HepG2 (cell line): ENCODE measurements around the gene ASTN2. TPM values are rescaled to one million over a fixed set of nuclear protein-coding genes. Genes with fewer than 3 reads are reported as not detected.

Source experiments
- ATAC-seq: fragments of 200-7000 bp; cut with Tn5 transposase; 3 replicates; pipeline ENCODE4 v1.9.1; 2020; ENCODE audit warnings: mild to moderate bottlenecking, moderate library complexity
- BruUV-seq: library from RNA; stranded (reverse); fragments of 400-500 nt; replicated peaks from 2 replicates; lab custom pipeline; 2021; lab: Mats Ljungman, UMichigan
- CTCF ChIA-PET: fragments of 300-600 bp; formaldehyde crosslinking; extraction: SDS; loops from one replicate; lab custom pipeline; 2021; ENCODE audit warnings: low total read pairs, inconsistent platforms, low intra/inter-chr PET ratio; lab: Yijun Ruan, JAX
- POLR2A ChIA-PET: fragments of 350-600 bp; sonication (Branson Sonifier 250); formaldehyde crosslinking; loops from one replicate; lab custom pipeline; 2020; ENCODE audit warnings: antibody characterized with exemption, inconsistent platforms; lab: Yijun Ruan, JAX
- DNase-seq: peaks from one replicate; pipeline ENCODE4 v3.0.0-alpha.2; 2015; ENCODE audit warnings: low spot score
- FAIRE-seq: peaks from 3 replicates; lab custom pipeline; 2011; peaks lifted over from hg19 to GRCh38; lab: Jason Lieb, UNC
- H2AFZ ChIP-seq: one replicate; pipeline ENCODE4 v1.6.1; 2011; ENCODE audit warnings: low read length, inconsistent platforms
- H3K27ac ChIP-seq: fragments of 300-600 bp; 3 replicates; pipeline ENCODE4 v1.8.0; 2011; ENCODE audit warnings: mixed run types, mild to moderate bottlenecking, mixed read lengths, low read length, inconsistent platforms; ENCODE audit not compliant: insufficient read depth; ENCODE audit errors: extremely low read length
- H3K27me3 ChIP-seq, 2 experiments: fragments of 200-600 bp in 1 of 2; 2 replicates in 1 of 2; 3 replicates in 1 of 2; pipeline versions ENCODE4 v1.6.0 to v1.8.0; 2011; ENCODE audit warnings: low read length in 2 of 2, mild to moderate bottlenecking in 2 of 2, moderate library complexity in 2 of 2, inconsistent platforms in 1 of 2; ENCODE audit not compliant: insufficient read depth in 2 of 2, control insufficient read depth in 1 of 2
- H3K36me3 ChIP-seq, 2 experiments: fragments of 200-600 bp in 1 of 2; replicated peaks in 1 of 2; 2 replicates in 1 of 2; 3 replicates in 1 of 2; pipeline versions ENCODE4 v1.5.1 to v1.8.0; 2011; ENCODE audit warnings: low read length in 2 of 2, inconsistent platforms in 1 of 2; ENCODE audit not compliant: insufficient read depth in 2 of 2, control insufficient read depth in 1 of 2
- H3K4me1 ChIP-seq: 2 replicates; pipeline ENCODE4 v1.5.1; 2012; ENCODE audit warnings: low read length, inconsistent platforms; ENCODE audit not compliant: insufficient read depth
- H3K4me2 ChIP-seq: 2 replicates; pipeline ENCODE4 v1.6.0; 2011; ENCODE audit warnings: low read depth, low read length, inconsistent platforms
- H3K4me3 ChIP-seq, 3 experiments: fragments of 200-600 bp in 1 of 3; sonication (generic), shearing (Covaris generic) in 1 of 3; replicated peaks in 1 of 3; 2 replicates each; pipeline ENCODE4 v1.5.1; 2011 to 2016; ENCODE audit warnings: low read length in 3 of 3, inconsistent platforms in 2 of 3, low read depth in 2 of 3, mild to moderate bottlenecking in 2 of 3, control low read depth in 1 of 3, mixed read lengths in 1 of 3; ENCODE audit not compliant: insufficient read depth in 1 of 3
- H3K79me2 ChIP-seq: one replicate; pipeline ENCODE4 v1.6.1; 2011; ENCODE audit warnings: low read length, inconsistent platforms; ENCODE audit not compliant: insufficient read depth
- H3K9ac ChIP-seq: 2 replicates; pipeline ENCODE4 v1.6.0; 2011; ENCODE audit warnings: mild to moderate bottlenecking, low read depth, low read length, inconsistent platforms; ENCODE audit not compliant: insufficient read depth
- H3K9me3 ChIP-seq: 2 replicates; pipeline ENCODE4 v1.5.1; 2012; ENCODE audit warnings: mild to moderate bottlenecking, low read length
- H4K20me1 ChIP-seq: 2 replicates; pipeline ENCODE4 v1.6.0; 2011; ENCODE audit warnings: inconsistent platforms, mild to moderate bottlenecking, low read length, moderate library complexity; ENCODE audit not compliant: insufficient read depth
- AKAP8 ChIP-seq: sonication (generic); formaldehyde crosslinking; IDR thresholded peaks from 2 replicates; pipeline ENCODE4 v1.5.1; 2020; ENCODE audit warnings: mild to moderate bottlenecking, missing genetic modification reagents
- FIP1L1 ChIP-seq: fragments of 200-400 bp; formaldehyde crosslinking; IDR thresholded peaks from 2 replicates; pipeline ENCODE4 v1.6.1; 2018; ENCODE audit warnings: low read depth, mild to moderate bottlenecking, low read length, moderate library complexity, borderline replicate concordance; ENCODE audit not compliant: insufficient read depth
- FOXK1 ChIP-seq: sonication (generic); formaldehyde crosslinking; IDR thresholded peaks from 2 replicates; pipeline ENCODE4 v1.4.0; 2020; ENCODE audit warnings: low read depth, missing genetic modification reagents, borderline replicate concordance
- MEF2D ChIP-seq: sonication (generic); formaldehyde crosslinking; IDR thresholded peaks from 2 replicates; pipeline ENCODE4 v1.5.1; 2020; ENCODE audit warnings: mild to moderate bottlenecking, missing genetic modification reagents
- NCOA5 ChIP-seq: sonication (generic); formaldehyde crosslinking; IDR thresholded peaks from 2 replicates; pipeline ENCODE4 v1.4.0; 2020; ENCODE audit warnings: missing genetic modification reagents
- RAD51 ChIP-seq: fragments of 450-650 bp; IDR thresholded peaks from 2 replicates; pipeline ENCODE4 v1.6.1; 2016; ENCODE audit warnings: borderline replicate concordance
- RARG ChIP-seq: sonication (generic); formaldehyde crosslinking; IDR thresholded peaks from 2 replicates; pipeline ENCODE4 v1.4.0; 2020; ENCODE audit warnings: low read depth, mild to moderate bottlenecking, missing genetic modification reagents
- RBM39 ChIP-seq: fragments of 200-400 bp; formaldehyde crosslinking; IDR thresholded peaks from one replicate; pipeline ENCODE4 v1.6.1; 2018; ENCODE audit warnings: antibody characterized with exemption, mild to moderate bottlenecking, low read depth, low read length; ENCODE audit not compliant: poor library complexity, severe bottlenecking
- RFXAP ChIP-seq: sonication (generic); formaldehyde crosslinking; IDR thresholded peaks from 2 replicates; pipeline ENCODE4 v1.4.0; 2020; ENCODE audit warnings: missing genetic modification reagents, borderline replicate concordance
- ZFP37 ChIP-seq: sonication (generic); formaldehyde crosslinking; IDR thresholded peaks from 2 replicates; pipeline ENCODE4 v1.4.0; 2020; ENCODE audit warnings: missing genetic modification reagents, borderline replicate concordance
- ZNF432 ChIP-seq: sonication (generic); formaldehyde crosslinking; IDR thresholded peaks from 2 replicates; pipeline ENCODE4 v1.5.0; 2020; ENCODE audit warnings: missing genetic modification reagents, mild to moderate bottlenecking, borderline replicate concordance
- ZNF567 ChIP-seq: sonication (generic); formaldehyde crosslinking; IDR thresholded peaks from 2 replicates; pipeline ENCODE4 v1.8.1; 2023; ENCODE audit warnings: mild to moderate bottlenecking, missing genetic modification reagents, borderline replicate concordance
- ZNF629 ChIP-seq: sonication (generic); formaldehyde crosslinking; conservative IDR thresholded peaks from 2 replicates; pipeline ENCODE4 v1.5.0; 2020; ENCODE audit warnings: missing genetic modification reagents
- ZNF724P ChIP-seq: sonication (generic); formaldehyde crosslinking; IDR thresholded peaks from 2 replicates; pipeline ENCODE4 v1.8.0; 2022; ENCODE audit warnings: missing genetic modification reagents, borderline replicate concordance
- ZNF740 ChIP-seq: sonication (generic); formaldehyde crosslinking; IDR thresholded peaks from 2 replicates; pipeline ENCODE4 v1.4.0; 2020; ENCODE audit warnings: missing genetic modification reagents
- WGBS: methylation state at CpG from one replicate; pipeline ENCODE4 v1.1.6; 2017; ENCODE audit warnings: low lambda C conversion rate; 5-methylcytosine and 5-hydroxymethylcytosine counted together
- in situ Hi-C: cut with HindIII; loops from 2 replicates; pipeline ENCODE4 v1.10.0; 2017; ENCODE audit warnings: low pct_unique_long_range_greater_than_20kb; ENCODE audit not compliant: extremely low pct_ligation_motif_present
- intact Hi-C: fragments of 100-400 bp; cut with micrococcal nuclease; formaldehyde crosslinking; loops from one replicate; pipeline ENCODE4 v1.10.0; 2022; ENCODE audit not compliant: unreplicated experiment
- polyA plus RNA-seq, 8 experiments: library from polyadenylated mRNA; depleted of rRNA in 3 of 8; stranded (reverse) in 7 of 8; unstranded in 1 of 8; fragments of >200 nt; fragmentation: Illumina TruSeq in 4 of 8; extraction: Trizol in 4 of 8; gene quantifications; 2 replicates each; pipeline versions ENCODE4 v1.2.1 to v1.2.3, GENCODE V29; 2011 to 2016; ENCODE audit warnings: low read depth in 4 of 8, missing spikeins in 1 of 8, mixed read lengths in 1 of 8; ENCODE audit not compliant: insufficient read depth in 1 of 8
- total RNA-seq, 5 experiments: library from RNA; depleted of rRNA; stranded (reverse); fragments of >200 nt; fragmentation: Illumina TruSeq; extraction: Trizol; gene quantifications; 2 replicates each; pipeline ENCODE4 v1.2.3, GENCODE V29; 2016; ENCODE audit warnings: low read depth in 1 of 5

ASTN2 gene
- total and polyA plus RNA-seq, 2 of the 13 experiments (the other 11 are each of a cell fraction or from before 2014, with no cell fraction given): 5.2 to 13.5 TPM

GRCh38 chr9:116689486-116690032 lies 725.3 kb downstream of the ASTN2 start (continued):
- TF ChIP-seq FOXK1 (CRISPR knock-in tag) (no peak), ZFP37 (CRISPR knock-in tag) (no peak), RFXAP (no peak), AKAP8 (CRISPR knock-in tag) (no peak), RARG (no peak)

GRCh38 chr9:116688806-116689485 lies 725.9 kb downstream of the ASTN2 start:
- no peaks in the 10 kb centered on the region; a peak in 1 of 5 replicates for H3K27me3 ChIP-seq
- H3K9ac ChIP-seq: no peak overlapping the region
- no peak for FAIRE-seq
- H2AFZ ChIP-seq: no peak overlapping the region
- H3K27ac ChIP-seq: no peak overlapping the region
- H3K4me1 ChIP-seq: peaks cover 69% of the 10 kb centered on the region
- no peak for ATAC-seq
- no peak for DNase-seq
- H4K20me1 ChIP-seq: no peaks in the 10 kb centered on the region
- BruUV-seq: no TSS peak
- intact Hi-C loops (loop anchor here (5.0 kb wide), 1 partner anchor 747 kb away; no protein-coding TSS in a partner anchor), in situ Hi-C loops (no loop called here)
- peaks cover 25% of the 10 kb centered on the region for H3K79me2 ChIP-seq
- POLR2A ChIA-PET: no interaction called here
- CTCF ChIA-PET: no interaction called here
- H3K4me2 ChIP-seq: 0 out of 2 replicates have a peak overlapping the region, but pooled peaks have one; percentile 0
- no peak for TF ChIP-seq MEF2D (CRISPR knock-in tag)
- no peak for TF ChIP-seq NCOA5
- no peak for TF ChIP-seq ZNF724P (CRISPR knock-in tag)
- 0 out of 2 replicates have a peak, but pooled peaks have one; percentile 21 for TF ChIP-seq ZNF740
- TF ChIP-seq ZNF432: no peak
- no peak for TF ChIP-seq RAD51
- TF ChIP-seq ZNF629 (CRISPR knock-in tag): peak; percentile 88
- no peak for TF ChIP-seq FIP1L1
- no peak for TF ChIP-seq RBM39
- TF ChIP-seq ZNF567: no peak
- H3K36me3 ChIP-seq: no peaks in the 10 kb centered on the region
- no peak overlapping the region for H3K4me3 ChIP-seq
- no peaks in the 10 kb centered on the region for H3K9me3 ChIP-seq
- WGBS: 88% methylated on average over 3 of the region's 3 CpGs
